ENCODE results near the gene DPP6. TPM values are rescaled to one million over a fixed set of nuclear protein-coding genes. Genes with fewer than 3 reads are reported as not detected.

DPP6 gene
- total and polyA plus RNA-seq, 2 of the 8 experiments (the other 6 are each of a cell fraction or from before 2014, with no cell fraction given): 4.7 to 6.8 TPM

DNA sequence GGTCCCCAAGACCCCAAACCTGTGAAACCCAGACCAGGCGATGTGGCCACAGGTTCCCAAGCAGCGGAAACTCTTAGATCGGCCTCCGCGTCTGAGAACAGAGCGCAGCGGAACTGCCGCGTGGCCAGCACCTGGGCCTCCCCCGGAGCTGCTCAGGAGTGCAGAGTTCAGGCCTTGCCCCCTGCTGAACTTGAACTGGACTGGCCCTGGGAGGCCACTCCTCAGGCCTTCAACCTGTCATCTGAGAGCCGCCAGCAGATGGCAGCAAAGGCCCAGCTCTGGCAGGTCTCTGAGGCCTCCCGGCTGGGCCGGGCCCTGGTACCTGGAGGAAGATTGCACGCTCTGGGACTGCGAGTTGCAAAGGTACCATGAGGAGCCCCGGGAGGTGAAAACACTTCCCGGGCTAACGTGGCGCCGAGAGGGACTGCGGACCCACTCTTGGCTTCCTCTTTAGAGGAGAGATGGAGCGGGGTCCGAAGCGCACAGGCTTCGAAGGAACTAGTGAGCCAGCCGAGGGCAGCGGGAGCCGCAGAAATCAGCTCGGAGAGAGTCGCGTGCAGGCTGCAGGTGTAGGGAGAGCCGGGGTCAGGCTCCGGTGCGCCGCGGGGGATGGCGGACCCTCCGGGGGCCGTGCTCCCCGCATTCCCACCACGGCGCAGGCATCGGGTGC, 861.6 kb downstream of the DPP6 start (continued):
- TF ChIP-seq EP300 (IDR thresholded peaks at IDR 0.05; ENCODE audit: borderline replicate concordance in 1 of 2, low read depth in 2 of 2, low read length in 2 of 2): no peak
- TF ChIP-seq, protein P1, sequence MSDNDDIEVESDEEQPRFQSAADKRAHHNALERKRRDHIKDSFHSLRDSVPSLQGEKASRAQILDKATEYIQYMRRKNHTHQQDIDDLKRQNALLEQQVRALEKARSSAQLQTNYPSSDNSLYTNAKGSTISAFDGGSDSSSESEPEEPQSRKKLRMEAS (IDR thresholded peaks at IDR 0.05): peak; percentile 70
- TF ChIP-seq TBP (IDR thresholded peaks at IDR 0.05; ENCODE audit: low read depth, low read length): no peak
